Activated CD8-positive, alpha-beta memory T cell treated with anti-CD3 and anti-CD28 coated beads, Interleukin-2, amount 50 U/mL, for 1 hour (primary cell): ENCODE measurements around the gene MLH1.
"Not testable (repeated sequence)": the region's sequence is repeated elsewhere in the genome, so short reads cannot be mapped to it uniquely, and the experiment has no call there.

Source experiments
- DNase-seq: peaks from one replicate; pipeline ENCODE4 v3.0.0-alpha.2; 2020; ENCODE audit errors: extremely low read depth

MLH1 gene

DNA sequence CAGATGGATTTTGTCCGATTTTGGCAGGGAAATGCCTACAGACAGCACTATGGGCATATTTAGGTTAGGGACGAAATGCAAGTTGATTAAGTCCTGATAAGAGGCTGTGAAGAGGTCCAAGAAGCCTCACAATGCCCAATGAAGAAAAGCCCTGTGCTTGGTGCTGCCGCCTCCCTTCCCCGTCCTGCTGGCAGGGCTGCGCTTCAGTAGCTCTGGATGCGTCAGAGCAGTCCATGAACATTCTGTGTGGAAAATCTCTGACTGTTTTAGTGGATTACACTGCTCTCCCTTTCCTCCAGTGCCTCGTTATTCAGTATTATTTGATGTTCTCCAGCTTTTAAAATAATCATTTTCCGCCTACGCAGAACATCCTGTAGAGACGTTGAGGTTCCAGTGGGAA is 39.6 kb downstream of the MLH1 start:
- DNase-seq = no peak

DNA sequence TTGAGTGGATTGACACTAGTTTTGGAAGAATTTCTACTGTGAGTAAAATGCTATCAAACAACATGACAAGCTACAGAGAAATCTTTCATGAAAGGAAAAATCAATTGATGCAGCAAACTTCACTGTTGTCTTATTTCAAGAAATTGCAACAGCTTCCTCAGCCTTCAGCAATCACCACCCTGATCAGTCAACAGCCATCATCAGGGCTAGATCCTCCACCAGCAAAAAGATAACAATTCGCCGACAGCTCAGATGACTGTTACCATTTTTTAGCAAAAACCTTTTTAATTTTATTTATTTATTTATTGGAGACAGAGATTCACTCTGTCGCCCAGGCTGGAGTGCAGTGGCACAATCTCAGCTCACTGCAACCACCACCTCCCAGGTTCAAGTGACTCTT is 44.0 kb downstream of the MLH1 start:
- no peak for DNase-seq

DNA sequence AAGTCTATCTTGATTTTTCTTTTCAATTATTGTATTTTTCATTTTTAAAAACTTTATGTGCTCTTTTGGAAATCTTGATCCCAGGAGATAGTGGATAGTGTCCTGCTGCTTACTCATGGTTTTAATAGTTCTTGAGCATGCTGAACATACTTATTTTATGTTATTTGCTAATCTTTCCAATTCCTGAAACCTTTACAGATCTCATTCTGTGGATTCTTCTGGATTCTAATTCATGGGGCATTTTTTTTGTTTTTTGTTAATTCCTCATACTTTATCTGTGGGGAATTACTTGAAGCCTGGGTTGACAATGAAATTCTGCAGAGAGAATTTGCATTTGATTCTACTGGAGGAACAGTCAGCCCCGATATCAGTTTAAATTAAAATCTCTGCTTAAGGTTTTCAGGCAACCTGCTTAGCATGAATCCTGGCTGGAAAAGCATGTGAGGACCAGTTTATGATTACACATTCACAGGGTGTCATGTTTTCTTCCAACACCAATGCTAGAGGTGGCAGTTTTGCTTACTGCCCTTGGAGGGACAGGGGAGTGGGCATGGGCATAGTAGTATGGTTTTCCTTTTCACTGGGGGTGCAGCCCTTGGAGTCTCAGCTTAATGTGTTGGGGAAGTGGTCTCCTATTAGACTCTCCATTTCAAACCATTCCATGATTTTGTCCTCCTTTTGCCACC is 46.0 kb downstream of the MLH1 start:
- DNase-seq = no peak

DNA sequence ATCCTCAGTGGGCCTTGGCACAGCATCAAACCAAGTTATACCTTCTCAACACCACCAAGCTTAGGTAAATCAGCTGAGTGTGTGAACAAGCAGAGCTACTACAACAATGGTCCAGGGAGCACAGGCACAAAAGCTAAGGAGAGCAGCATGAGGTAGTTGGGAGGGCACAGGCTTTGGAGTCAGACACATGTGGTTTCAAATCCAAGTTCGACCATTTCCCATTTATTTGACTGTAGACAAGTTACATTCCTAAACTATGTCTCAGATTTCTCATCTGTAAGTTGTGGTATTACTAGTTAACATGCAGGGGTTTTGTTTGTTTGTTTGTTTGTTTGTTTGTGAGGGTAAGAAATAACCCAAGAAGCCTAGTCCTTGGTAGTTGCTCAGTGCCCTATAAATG is 46.9 kb downstream of the MLH1 start:
- DNase-seq = no peak

DNA sequence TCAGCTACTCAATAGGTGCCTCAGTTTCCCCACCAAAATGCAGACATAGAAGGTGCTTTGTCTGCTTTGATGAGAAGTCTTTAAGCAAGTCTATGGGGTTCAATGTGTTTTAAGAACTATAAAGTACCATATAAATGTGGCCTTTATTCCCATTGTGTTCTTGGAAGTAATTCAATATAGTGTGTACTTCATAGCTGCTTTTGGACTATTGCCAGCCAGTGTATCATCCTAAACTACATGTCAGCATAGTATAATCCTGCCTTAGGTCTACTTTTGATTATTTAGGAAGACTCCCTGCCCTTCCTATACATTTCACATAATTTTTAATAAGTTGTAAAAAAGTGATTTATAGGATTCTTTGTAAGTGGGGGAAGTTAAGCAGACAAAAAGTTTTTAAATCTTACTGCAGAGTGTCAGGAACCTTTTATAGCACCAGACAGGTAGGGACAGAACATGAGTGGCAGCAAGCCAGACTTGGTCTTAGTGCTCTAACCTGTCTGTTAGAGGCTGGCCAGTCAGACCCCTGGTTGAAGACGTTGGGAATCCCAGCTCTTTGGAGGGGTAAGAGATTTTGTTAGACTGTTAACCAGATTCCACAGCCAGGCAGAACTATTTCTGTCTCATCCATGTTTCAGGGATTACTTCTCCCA is 48.4 kb downstream of the MLH1 start:
- DNase-seq = no peak

DNA sequence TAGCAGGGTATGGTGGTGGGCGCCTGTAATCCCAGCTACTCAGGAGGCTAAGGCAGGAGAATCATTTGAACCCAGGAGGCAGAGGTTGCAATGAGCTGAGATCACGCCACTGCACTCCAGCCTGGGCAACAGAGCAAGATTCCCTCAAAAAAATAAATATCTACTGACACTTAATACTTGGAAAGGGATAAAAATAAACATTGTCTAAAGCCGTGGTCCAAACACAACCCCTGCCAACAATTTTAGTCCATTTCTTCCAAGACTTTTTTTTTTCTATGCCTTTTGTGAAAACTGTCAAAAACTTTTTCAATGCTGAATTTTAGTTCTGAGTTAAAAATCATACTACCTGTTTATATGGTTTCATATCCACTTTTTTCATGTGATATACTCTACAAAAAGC is 49.4 kb downstream of the MLH1 start:
- not testable (repeated sequence) for DNase-seq

DNA sequence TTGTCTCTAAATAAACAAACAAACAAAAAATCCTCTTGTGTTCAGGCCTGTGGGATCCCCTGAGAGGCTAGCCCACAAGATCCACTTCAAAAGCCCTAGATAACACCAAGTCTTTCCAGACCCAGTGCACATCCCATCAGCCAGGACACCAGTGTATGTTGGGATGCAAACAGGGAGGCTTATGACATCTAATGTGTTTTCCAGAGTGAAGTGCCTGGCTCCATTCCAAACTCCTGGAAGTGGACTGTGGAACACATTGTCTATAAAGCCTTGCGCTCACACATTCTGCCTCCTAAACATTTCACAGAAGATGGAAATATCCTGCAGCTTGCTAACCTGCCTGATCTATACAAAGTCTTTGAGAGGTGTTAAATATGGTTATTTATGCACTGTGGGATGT is 57.0 kb downstream of the MLH1 start:
- no peak for DNase-seq

DNA sequence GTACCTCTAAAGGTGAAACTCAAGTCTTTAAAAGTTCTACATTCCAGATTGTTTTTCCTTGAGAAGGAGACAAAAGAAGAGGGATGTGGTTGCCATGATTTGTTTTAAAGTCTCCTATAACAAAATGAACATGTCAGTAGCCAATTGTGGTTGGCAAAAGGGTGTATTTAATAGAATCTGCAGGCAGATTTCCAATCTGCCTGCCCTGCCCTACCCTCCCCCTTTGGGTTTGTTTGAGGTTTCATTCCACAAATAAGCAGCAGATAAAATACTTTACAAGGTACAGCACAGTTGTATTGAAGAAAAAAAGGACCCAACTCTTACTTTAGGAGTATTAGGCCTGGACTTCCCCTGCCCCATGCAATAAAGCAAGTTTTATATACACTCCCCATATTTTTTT is 59.5 kb downstream of the MLH1 start:
- DNase-seq = no peak

DNA sequence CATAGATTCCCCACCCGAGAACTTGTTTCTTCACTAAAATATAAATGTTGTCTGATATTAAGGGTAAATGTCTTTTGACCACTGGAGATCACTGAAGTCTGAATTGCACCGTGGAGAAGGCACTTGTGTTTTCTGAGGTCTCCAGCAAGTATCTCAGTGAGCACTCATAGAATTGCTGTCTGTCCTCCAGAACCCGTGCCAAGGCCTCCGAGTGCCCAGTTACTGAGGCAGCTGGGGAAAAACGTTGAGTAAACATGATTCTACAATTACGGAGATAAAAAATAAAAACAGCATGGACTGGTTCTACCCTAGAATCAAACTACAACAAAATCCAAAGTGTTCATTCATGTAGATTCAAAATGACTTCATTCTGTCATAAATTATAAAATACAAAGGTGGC is 60.0 kb downstream of the MLH1 start:
- no peak for DNase-seq

DNA sequence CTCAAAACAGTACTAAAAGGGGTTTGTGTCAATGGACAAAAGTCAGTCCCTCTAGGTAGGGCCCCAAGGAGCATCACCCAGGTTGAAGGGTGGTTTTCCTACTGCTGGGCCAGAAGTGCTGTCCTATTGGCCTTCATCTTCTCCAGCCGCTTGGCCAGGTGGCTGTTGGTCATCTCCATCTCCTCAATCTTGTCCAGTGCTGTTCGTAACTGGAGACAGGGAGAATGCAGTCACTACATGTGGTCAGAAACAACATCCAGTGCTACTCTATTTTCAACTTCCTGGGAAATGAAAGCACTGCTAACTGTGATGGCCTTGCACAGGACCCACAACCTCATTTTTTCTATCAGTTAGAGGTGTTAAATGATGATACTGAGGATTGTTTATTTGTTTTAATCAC is 60.4 kb downstream of the MLH1 start:
- no peak for DNase-seq

DNA sequence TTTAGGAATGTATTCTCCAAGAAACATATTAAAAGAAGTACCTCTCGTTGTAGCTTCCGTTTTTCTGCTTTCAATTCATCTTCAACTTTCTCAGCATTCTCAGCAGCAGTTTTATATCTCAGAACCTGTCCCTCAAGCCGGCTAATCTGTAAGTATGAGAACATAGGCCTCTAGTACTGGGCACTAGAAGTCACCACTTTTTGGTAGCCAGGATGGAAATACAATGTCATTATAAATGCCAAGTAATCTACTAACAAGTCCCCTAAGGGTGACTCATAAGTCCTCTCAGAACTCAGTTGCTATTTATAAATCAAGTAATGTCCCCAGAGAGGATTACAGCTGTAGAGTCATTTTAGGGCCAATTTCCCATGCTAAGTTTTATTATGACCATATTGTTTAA is 61.1 kb downstream of the MLH1 start:
- no peak for DNase-seq

DNA sequence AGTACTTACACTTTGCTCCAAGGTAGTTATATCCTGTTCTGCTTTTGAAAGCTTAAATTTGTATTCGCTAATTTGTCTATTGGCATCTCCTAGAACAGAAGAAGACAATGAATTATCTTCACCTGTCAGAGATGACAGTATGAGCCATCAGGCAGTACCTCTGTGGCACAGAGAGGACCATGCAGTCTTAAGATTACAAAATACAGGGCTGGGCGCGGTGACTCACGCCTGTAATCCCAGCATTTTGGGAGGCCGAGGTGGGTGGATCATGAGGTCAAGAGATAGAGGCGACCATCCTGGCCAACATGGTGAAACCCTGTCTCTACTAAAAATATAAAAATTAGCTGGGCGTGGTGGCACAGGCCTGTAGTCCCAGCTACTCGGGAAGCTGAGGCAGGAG is 61.8 kb downstream of the MLH1 start:
- DNase-seq = not testable (repeated sequence)

DNA sequence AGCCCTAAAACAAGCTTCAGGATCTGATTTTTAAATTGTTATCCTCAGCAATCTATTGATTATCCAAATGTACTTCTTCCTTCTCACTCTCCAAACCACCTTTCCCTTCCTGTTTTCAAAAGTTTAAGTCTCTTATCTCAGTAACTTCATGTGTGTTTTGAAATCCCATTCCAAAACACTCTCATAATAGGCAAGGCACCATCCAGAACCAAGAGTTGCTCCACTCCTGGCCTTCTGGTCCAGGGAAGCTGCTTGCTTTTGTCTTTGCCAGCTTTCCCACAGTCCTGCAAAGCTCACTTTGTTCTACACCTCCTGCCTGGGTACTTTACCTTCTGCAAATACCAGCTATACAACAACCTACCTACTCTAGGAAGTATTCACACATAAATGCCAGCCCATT is 63.5 kb downstream of the MLH1 start:
- no peak for DNase-seq

DNA sequence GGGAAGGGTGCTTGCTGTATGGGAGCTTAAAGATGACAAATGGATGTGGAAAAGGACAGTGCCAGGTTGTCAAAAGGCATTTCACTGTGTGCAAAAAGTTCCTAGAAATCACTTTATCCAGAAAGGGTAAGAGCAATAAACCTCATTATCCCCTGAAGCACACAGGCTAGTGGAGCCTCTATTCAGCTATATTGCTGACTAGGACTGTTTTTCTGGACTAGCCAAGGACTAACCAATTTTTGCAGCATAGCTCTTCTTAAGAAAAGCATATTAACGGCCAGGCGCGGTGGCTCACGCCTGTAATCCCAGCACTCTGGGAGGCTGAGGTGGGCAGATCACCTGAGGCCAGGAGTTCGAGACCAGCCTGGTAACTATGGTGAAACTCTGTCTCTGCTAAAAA is 64.8 kb downstream of the MLH1 start:
- DNase-seq = no peak

DNA sequence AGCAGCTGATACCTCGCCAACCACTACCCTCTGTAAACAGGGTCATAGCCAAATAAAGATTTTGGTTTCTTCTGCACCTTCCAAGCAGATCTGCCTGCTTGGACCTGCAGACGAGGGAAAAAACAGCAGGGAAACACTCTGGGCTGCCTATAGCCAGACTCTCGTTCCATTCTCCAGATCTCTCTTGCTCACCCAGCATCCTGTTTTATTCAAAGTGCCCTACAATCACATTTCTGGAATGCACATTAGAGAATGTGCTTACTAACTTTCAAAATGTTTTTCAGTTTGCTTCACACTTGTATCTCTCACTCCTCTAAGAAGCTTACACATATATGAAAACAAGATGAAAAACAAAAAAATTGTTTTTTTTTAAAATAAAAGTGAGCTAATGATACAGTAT is 71.4 kb downstream of the MLH1 start:
- DNase-seq = no peak

DNA sequence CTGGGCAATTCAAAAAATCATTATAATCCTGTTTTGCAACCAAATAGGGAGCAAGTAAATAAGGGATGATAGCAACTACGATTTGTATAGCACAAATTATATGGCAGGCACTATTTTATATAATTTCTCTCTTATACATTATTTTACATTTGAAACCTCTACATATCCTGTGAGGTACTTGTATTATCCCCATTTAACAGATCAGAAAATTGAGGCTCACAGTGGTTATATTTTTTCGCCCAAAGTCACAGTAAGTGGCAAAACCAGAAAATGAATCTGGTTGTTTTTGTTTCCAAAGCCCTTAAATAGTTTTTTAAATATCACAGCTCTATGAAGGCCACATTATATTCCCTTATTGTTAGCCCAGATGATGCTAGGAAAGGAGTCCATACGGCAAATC is 74.3 kb downstream of the MLH1 start:
- no peak for DNase-seq

DNA sequence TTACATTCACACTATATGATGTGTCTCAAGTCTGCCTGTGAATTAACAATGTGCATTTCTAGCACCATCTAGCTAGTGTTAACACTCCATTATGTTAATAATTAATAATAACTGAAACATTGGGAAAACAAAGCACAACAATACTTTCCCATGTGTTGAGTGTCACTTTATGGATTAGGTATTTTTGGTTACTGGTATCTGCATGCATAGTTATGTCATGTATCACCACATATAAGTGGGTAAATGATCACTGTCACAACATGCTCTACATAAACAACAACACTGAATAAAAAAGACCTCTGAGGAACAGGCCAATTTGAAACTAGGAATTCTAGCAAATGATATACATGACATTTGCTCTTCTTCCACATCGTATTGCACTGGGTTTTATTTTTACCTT is 74.7 kb downstream of the MLH1 start:
- DNase-seq = no peak

DNA sequence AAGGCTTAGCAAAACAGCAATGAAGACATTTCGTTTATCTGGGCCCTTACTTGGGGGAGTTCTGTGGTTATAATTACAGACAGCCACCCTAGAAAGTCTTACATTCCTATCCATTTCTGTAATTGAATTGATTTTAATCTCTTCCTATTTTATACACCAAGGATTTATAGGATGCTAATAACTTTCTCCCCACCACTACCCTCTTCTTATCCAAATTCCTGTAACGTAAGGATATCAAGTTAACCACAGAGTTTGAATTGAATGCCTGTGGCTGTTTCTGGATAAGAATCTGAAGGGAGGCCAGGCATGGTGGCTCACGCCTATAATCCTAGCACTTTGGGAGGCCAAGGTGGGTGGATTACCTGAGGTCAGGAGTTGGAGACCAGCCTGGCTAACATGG is 78.6 kb downstream of the MLH1 start:
- no peak for DNase-seq

DNA sequence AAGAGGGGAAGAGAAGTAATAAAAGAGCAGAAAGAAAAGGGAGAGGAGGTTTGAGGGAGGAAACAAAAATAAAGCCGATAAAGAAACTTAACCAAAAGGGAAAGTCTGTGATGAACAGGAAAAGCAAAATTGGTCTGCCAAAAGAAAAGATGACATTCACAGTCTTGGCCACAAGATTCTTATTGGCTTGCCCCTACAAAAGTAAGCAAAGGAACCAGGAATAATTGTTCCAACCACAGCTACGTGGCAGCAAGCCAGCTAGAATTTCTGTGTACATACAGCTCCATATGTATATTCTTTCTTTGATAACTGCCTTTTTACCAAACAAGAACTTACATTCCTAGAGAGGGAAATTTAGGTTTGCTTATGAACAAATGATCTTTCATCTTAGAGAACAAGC is 79.6 kb downstream of the MLH1 start:
- DNase-seq = no peak

DNA sequence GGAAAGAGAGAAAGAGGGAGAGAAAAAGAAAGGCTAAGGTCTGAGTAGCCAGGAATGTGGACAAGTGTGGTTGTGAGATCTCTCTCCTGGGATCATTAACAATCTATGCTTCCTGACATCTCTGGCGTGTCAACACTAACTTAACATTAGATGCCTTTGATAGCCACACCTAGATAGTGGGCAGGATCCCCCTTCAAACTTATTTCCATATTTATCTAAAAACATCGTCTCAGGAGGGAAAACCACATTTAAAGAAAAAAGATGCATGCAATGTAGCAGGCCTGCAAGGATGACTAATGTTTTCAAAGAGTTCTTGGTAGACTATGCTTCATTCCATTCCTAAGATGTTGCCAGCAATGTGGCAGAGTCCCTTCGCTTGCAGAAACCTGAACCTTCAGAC is 80.9 kb downstream of the MLH1 start:
- no peak for DNase-seq

DNA sequence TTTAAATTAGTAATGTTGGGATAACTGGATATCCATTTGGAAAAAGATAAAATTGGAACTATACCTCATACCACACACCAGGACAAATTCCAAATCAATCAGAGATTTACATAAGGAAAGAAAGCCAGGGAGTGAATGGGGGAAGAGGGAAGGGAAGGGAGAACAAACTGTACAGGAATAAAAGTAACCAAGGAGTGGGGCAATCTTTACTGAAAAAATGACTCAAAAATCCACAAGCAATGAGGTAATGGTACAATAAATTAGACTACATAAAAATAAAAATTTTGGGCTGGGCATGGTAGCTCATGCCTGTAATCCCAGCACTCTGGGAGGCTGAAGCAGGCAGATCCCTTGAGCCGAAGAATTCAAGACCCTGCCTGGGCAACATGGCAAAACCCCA is 82.6 kb downstream of the MLH1 start:
- DNase-seq = no peak

DNA sequence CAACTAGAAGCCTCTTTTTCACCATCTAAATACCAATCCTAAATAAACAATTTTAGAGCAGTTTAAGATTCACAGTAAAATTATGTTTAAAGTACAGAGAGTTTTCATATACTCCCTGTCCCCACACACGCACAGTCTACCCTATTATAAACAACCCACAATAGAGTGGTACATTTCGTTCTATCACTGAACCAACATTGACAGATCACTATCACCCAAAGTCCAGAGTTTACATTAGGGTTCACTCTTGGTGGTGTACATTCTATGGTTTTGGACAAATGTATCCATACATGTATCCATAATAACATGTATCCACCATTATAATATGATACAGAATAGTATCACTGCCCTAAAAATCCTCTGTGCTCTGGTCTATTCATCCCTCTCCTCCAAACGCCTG is 89.0 kb downstream of the MLH1 start:
- DNase-seq = no peak

DNA sequence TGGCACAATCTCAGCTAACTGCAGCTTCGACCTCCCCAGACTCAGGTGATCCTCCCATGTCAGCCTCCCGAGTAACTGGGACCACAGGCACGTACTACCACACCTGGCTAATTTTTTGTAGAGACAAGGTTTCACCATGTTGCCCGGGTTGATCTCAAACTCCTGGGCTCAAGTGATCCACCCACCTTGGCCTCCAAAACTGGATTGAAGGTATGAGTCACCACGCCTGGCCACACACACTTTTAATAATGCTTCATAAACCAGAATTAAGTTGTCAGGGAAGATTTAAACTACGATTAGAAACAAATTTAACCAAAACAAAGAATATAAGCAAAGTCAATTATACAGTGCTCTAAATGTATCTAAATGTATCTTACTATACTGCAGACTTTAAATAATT is 93.6 kb downstream of the MLH1 start:
- no peak for DNase-seq

DNA sequence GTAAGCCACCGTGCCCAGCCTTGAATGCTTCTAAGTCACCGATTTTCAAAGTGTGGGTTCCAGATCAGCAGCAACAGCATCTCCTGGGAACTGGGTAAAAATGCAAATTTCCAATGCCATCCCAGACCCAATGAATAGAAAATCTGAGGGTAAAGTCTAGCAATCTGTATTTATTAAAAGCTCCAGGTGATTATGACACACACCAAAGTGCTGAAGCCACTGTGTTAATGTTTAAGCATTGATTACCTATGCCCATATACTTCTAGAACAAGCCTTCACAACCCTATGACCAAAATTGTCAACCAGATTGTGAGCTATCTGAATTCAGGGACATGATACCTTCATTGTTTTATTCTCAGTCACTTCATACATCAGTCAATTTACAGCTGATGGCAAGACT is 94.6 kb downstream of the MLH1 start:
- no peak for DNase-seq
